ENCODE results near the gene OLIG1. TPM values are rescaled to one million over a fixed set of nuclear protein-coding genes. Genes with fewer than 3 reads are reported as not detected.

Gene OLIG1
- total and polyA plus RNA-seq, 2 of the 8 experiments (the other 6 are each of a cell fraction or from before 2014, with no cell fraction given), result 0.65 to 1.2 TPM

GRCh38 chr21:33114276-33114675 lies 44.3 kb downstream of the OLIG1 start:
- H3K4ac ChIP-seq (replicated peaks; ENCODE audit: insufficient read length, low read depth, low read length), result no peak overlapping the region
- H3K4me3 ChIP-seq (ENCODE audit: extremely low read depth in 1 of 4, insufficient read depth in 2 of 4, low read depth in 3 of 4, low read length in 4 of 4), result no peak overlapping the region
- no peak overlapping the region for H2BK15ac ChIP-seq (ENCODE audit: low read length)
- H2BK12ac ChIP-seq (ENCODE audit: low read depth, low read length), result no peak overlapping the region
- WGBS, 2 experiments (ENCODE audit: extremely low coverage in 1 of 2, insufficient coverage in 1 of 2, insufficient read length in 1 of 2, insufficient replicate concordance in 2 of 2, low coverage in 1 of 2, low lambda C conversion rate in 2 of 2, missing lambda C conversion rate in 1 of 2), result 98% methylated on average over 3 of the region's 3 CpGs; no CpG with 5 or more reads in 1 of the 2 experiments
- POLR2A ChIA-PET (ENCODE audit: partially characterized antibody), result no interaction called here
- no peak overlapping the region for H3K14ac ChIP-seq (ENCODE audit: insufficient read length)
- H3K79me2 ChIP-seq (ENCODE audit: control insufficient read depth in 1 of 2, insufficient read depth in 2 of 2, low read length in 2 of 2), result no peaks in the 10 kb centered on the region
- no peak for FAIRE-seq
- peaks cover 7% of the 10 kb centered on the region; the same call in 1 of the 2 replicates for H3K23me2 ChIP-seq (ENCODE audit: low read depth, low read length)
- no peak for DNase-seq (ENCODE audit: low read depth in 1 of 2, low spot score in 2 of 2)
- H3K4me1 ChIP-seq (replicated peaks in 1 of 4; ENCODE audit: control insufficient read depth in 3 of 4, insufficient read depth in 4 of 4, low read length in 3 of 4), result peaks cover 5 to 22% (median 15%) of the 10 kb centered on the region in 4 experiments; a peak in 6 of 7 replicates
- no peak overlapping the region for H2AFZ ChIP-seq (ENCODE audit: low read length)
- no peak overlapping the region for H4K5ac ChIP-seq (ENCODE audit: insufficient read length, low read depth, low read length)
- no peak overlapping the region for H4K91ac ChIP-seq (replicated peaks; ENCODE audit: insufficient read length, low read length)
- no peak overlapping the region for H3K18ac ChIP-seq (ENCODE audit: extremely low read depth, low read length)
- H3K56ac ChIP-seq (replicated peaks; ENCODE audit: insufficient read length, low read depth, low read length), result no peak overlapping the region
- no peak overlapping the region for H4K8ac ChIP-seq (ENCODE audit: extremely low read depth, insufficient read depth, low read length)
- no peaks in the 10 kb centered on the region for H3K79me1 ChIP-seq (ENCODE audit: low read depth, low read length)
- peaks cover 0 to 12% (median 9%) of the 10 kb centered on the region in 4 experiments; a peak in 6 of 7 replicates for H3K27me3 ChIP-seq (replicated peaks in 1 of 4; ENCODE audit: control insufficient read depth in 3 of 4, extremely low read depth in 1 of 4, insufficient read depth in 3 of 4, low read length in 3 of 4)
- no peaks in the 10 kb centered on the region for H3K36me3 ChIP-seq (ENCODE audit: control insufficient read depth in 2 of 4, insufficient read depth in 4 of 4, low read length in 3 of 4)
- H3K9me3 ChIP-seq (ENCODE audit: insufficient read depth in 2 of 2, low read depth in 1 of 2, low read length in 1 of 2), result no peaks in the 10 kb centered on the region
- no peaks in the 10 kb centered on the region for H4K20me1 ChIP-seq (replicated peaks in 1 of 2; ENCODE audit: control insufficient read depth in 1 of 2, insufficient read depth in 2 of 2, low read length in 2 of 2)
- no peak overlapping the region for H3K23ac ChIP-seq (ENCODE audit: insufficient read length)
- no peak overlapping the region for H3K4me2 ChIP-seq (ENCODE audit: insufficient read depth in 1 of 2, low read depth in 2 of 2, low read length in 2 of 2)
- no peak overlapping the region for H2BK5ac ChIP-seq (ENCODE audit: low read depth, low read length)
- H2AK5ac ChIP-seq (ENCODE audit: low read depth, low read length), result no peak overlapping the region
- no peak overlapping the region for H2BK20ac ChIP-seq (ENCODE audit: low read length)
- CTCF ChIA-PET (ENCODE audit: partially characterized antibody), result interaction anchor here (1.2 to 2.1 kb wide), 2 partner anchors 13 to 120 kb away, joined by 4 to 6 read pairs; no protein-coding TSS in a partner anchor
- H2BK120ac ChIP-seq (replicated peaks; ENCODE audit: low read depth, low read length), result no peak overlapping the region
- no peak overlapping the region for H3K27ac ChIP-seq (ENCODE audit: low read depth, low read length)
- no peak overlapping the region for H3K9ac ChIP-seq (replicated peaks in 1 of 4; ENCODE audit: extremely low read depth in 1 of 4, low read depth in 3 of 4, low read length in 3 of 4)
- TF ChIP-seq E2F6 (IDR thresholded peaks at IDR 0.05), result no peak
- no peak for TF ChIP-seq RFX5 (IDR thresholded peaks at IDR 0.05; ENCODE audit: borderline replicate concordance, low read depth, low read length)
- TF ChIP-seq MAX (IDR thresholded peaks at IDR 0.05), result no peak
- TF ChIP-seq RAD21 (IDR thresholded peaks at IDR 0.05 in 1 of 2, conservative IDR thresholded peaks at IDR 0.05 in 1 of 2; ENCODE audit: low read depth in 2 of 2, low read length in 2 of 2), result no peak
- no peak for TF ChIP-seq KDM1A (IDR thresholded peaks at IDR 0.05; ENCODE audit: borderline replicate concordance, low read length)
- TF ChIP-seq JUN (IDR thresholded peaks at IDR 0.05; ENCODE audit: low read depth, low read length), result no peak
- TF ChIP-seq POLR2AphosphoS5 (IDR thresholded peaks at IDR 0.05; ENCODE audit: low read depth, low read length), result no peak
- no peak for TF ChIP-seq POU5F1 (IDR thresholded peaks at IDR 0.05; ENCODE audit: low read depth, low read length)
- TF ChIP-seq GTF2F1 (IDR thresholded peaks at IDR 0.05; ENCODE audit: borderline replicate concordance, low read depth, low read length), result no peak

Data from H1 (cell line).